Measurements from ENCODE around the gene GLTPD2.
"Not testable (repeated sequence)": the region's sequence is repeated elsewhere in the genome, so short reads cannot be mapped to it uniquely, and the experiment has no call there.

GLTPD2 gene

DNA sequence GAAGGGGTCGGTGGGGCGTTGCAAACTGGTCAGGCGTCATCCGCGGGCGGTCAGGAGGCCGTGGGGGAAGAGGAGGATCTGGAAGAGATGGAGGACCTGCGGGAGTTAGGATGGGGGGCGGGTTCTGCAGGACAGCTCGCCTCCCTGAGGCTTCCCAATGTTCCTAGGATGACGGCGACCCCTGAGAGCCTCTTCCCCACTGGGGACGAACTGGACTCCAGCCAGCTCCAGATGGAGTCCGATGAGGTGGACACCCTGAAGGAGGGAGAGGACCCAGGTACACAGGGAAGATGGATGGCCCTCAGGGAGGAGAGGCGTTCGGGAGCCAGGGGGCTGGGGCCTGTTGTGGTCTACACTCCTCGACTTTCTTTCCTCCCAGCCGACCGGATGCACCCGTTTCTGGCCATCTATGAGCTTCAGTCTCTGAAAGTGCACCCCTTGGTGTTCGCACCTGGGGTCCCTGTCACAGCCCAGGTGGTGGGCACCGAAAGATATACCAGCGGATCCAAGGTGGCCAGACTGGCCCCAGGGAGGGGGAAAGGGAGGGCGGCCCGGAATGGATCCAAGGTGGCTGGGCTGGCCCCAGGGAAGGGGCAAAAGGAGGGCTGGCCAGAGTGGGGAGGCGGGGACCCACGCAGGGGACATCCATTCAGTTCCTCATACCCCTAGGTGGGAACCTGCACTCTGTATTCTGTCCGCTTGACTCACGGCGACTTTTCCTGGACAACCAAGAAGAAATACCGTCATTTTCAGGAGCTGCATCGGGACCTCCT is 19.0 kb downstream of the GLTPD2 start:
- TF ChIP-seq POLR2A (IDR thresholded peaks at IDR 0.05; ENCODE audit: low read length), result no peak
- no peak for DNase-seq

DNA sequence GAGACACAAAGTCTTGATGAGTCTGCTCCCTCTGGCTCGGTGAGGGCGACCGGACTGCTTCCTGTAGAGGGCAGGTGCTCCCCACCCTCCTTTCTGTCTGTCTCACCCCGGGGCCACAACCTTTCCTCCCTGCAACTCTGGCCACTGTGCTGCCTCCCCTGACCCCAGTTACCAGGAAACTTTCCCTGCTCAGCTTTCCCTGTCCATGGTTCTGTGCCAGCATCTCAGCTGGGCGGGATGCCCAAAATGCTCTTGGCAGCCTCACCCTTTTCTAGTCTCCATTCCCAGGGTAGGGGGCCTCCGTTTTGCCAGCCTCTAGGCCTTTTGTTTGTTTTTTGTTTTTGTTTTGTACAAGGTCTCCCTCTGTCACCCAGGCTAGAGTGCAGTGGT is 19.6 kb downstream of the GLTPD2 start:
- no peak for DNase-seq
- no peak for TF ChIP-seq POLR2A (IDR thresholded peaks at IDR 0.05; ENCODE audit: low read length)

DNA sequence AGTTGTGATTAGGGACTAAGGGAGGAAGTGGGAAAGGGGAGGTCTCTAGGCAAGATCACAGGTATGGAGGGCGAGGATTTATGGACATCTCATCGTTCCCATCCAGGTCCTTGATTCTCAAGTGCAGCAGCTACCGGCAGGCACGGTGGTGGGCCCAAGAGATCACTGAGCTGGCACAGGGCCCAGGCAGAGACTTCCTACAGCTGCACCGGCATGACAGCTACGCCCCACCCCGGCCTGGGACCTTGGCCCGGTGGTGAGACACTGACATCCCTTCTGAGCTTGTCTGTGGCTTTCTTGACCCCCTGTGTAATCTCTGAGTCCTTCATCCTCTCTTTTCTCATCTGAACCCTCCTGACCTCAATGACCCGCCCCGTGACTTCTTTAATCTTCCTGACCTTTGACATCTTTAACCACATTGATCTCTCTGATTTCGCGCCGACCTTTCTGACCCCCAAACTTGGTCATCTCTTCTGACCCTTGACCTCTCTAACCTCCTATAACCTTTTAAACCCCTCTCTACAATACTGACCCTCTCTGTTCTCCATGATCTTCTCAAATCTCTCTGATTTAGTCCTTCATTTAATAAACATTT is 22.0 kb downstream of the GLTPD2 start:
- no peak for DNase-seq
- TF ChIP-seq POLR2A (IDR thresholded peaks at IDR 0.05; ENCODE audit: low read length) (no peak), GATA1 (IDR thresholded peaks at IDR 0.05; ENCODE audit: low read depth, low read length) (no peak)

DNA sequence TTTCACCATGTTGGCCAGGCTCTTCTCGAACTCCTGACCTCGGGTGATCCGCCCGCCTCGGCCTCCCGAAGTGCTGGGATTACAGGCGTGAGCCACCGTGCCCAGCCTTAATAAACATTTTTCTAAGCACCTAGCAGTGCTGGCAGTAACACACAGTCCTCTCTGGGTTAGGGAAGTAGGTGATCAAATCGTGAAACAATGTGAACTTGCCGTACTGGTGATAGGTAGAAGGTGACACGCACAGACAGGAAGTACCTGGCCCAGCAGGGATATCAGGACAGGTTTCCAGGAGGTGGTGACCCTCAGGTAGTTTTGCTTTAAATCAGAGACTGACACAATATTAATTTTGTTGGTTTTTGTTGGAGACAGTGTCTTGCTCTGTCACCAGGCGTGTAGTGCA is 22.7 kb downstream of the GLTPD2 start:
- TF ChIP-seq GATA1 (IDR thresholded peaks at IDR 0.05; ENCODE audit: low read depth, low read length) (no peak), POLR2A (IDR thresholded peaks at IDR 0.05; ENCODE audit: low read length) (no peak)
- DNase-seq, result no peak

DNA sequence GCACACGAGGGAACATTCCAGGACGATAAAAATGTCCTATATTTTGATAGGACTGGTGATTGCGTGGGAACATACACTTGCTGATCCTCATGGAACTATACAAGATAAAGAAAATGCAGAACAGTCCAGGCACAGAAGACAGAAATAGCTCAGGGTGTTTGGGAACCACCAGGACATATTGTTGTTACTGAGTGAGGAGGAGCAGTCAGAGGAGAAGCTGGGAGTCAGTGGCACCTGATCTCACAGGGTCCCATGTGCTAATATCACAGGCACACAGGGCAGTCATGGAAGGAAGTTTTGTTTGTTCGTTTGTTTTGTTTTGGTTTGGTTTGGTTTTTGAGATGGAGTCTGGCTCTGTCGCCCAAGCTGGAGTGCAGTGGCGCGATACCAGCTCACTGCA is 23.9 kb downstream of the GLTPD2 start:
- TF ChIP-seq POLR2A (IDR thresholded peaks at IDR 0.05; ENCODE audit: low read length) (no peak), GATA1 (IDR thresholded peaks at IDR 0.05; ENCODE audit: low read depth, low read length) (no peak)
- DNase-seq, result no peak

DNA sequence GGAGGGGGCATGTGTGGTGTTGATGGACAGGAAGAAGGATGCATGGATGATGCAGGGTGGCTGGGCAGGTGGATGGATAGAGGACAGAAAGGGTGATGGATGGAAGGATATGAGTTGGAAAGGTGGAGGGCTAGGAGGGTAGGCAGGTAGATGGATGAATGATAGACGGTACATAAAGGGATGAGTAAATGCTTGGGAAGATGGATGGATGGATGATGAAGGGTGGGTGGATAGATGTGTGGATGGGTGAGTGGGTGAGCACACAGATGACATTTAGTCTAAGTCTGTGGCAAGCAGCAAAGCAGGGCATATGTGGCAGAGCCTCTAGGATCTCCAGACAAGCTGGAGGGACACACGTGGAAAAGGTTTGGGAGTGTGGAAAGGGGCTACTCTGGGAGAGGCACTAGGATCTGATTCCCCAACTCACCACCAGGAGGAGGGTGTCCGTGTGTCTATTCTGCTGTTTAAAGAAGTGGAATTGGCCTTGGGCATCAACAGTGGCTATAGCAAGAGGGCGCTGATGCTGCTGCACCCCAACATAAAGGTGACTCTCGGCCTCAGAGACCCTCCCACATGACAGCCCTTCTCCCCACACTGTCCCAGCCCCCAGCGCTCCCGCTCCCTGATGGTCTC is 26.4 kb downstream of the GLTPD2 start:
- peak; percentile 28 to 41 for DNase-seq
- TF ChIP-seq GATA1 (IDR thresholded peaks at IDR 0.05; ENCODE audit: low read depth, low read length), result no peak
- TF ChIP-seq POLR2A (IDR thresholded peaks at IDR 0.05; ENCODE audit: low read length), result no peak

DNA sequence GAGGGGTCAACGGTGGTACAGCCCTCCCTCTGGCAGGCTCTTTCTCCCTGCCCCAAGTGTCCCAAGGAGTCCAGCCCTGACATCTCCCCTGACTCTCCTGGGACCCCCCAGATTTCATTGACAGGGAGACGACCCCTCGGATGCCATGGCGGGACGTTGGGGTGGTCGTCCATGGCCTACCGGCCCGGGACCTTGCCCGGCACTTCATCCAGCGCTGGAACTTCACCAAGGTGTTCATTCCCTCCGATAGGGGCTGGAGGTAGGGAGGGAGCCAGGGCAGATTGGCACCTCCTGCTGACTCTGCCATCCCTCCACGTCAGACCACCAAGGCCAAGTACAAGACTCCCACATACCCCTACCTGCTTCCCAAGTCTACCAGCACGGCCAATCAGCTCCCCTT is 28.1 kb downstream of the GLTPD2 start:
- DNase-seq, result no peak
- TF ChIP-seq POLR2A (IDR thresholded peaks at IDR 0.05; ENCODE audit: low read length), result no peak
- no peak for TF ChIP-seq GATA1 (IDR thresholded peaks at IDR 0.05; ENCODE audit: low read depth, low read length)

DNA sequence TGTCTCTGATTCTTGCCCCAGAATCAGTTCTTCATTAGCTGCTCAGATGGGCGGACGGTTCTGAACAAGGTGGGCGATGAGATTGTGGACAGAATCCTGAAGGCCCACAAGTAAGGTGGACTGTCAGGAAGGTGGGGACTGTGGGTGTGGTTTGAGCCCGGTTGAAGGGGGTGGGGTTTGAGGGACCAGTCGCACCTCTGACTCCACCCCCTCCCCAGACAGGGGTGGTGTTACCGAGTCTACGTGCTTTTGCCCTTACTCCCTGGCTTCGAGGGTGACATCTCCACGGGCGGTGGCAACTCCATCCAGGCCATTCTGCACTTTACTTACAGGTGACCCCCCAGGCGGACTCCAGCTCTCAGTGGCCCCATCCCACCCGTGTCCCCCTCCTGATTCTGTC is 29.5 kb downstream of the GLTPD2 start:
- no peak for DNase-seq
- no peak for TF ChIP-seq POLR2A (IDR thresholded peaks at IDR 0.05; ENCODE audit: low read length)
- TF ChIP-seq GATA1 (IDR thresholded peaks at IDR 0.05; ENCODE audit: low read depth, low read length), result no peak

DNA sequence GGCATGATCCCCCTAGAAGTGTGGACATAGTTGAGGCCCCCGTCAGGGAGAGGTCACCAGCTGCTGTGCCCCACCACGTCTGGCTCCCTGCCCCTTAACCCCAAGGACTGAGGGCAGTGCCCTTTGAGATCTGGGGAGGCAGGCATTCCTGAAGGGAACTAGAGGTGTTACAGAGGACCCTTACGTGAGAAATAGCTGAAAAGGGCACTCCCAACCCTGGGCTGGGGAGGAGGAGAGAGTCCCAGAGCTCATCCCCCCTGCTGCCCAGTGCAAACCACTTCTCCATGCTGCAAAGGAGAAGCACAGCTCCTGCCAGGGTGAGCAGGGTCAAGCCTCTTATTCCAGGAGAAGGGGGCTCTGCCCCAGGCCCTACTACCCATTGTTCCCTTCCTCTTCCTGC is 34.1 kb downstream of the GLTPD2 start:
- TF ChIP-seq POLR2A (IDR thresholded peaks at IDR 0.05; ENCODE audit: low read length), result no peak
- no peak for TF ChIP-seq GATA1 (IDR thresholded peaks at IDR 0.05; ENCODE audit: low read depth, low read length)
- no peak for DNase-seq

DNA sequence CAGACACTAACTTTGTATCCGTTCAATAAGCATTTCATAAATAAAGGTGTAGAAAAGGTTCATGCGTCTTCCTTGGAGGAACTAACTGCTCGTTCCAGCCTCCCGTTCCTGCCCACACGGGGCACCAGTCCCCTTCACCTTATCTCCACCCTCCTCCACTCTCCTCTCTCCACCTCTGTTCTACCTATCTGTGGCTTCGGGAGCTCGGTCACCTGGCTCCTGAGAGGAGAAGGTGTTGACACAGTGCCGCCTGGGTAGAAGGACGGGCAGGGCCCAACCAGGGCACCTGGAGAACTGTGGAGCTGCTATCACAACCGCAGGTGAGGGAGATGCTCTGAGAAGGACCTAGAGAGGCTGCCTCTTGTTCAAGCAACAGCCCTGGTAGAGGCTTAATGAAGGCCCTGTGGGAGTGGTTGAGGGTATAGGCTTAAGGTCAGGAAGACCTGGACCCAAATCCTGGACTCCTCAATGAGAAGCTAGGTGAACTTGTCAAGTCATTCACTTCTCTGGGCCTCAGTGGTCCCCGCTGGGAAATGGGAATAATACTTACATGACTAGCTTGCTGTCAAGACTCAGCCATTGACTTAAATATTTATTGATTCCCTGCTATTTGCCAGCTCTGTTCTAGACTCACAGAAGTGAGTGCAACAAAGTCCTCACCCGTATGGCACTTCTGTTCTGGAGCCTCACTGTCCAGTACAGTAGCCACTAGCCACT is 34.8 kb downstream of the GLTPD2 start:
- TF ChIP-seq GATA1 (IDR thresholded peaks at IDR 0.05; ENCODE audit: low read depth, low read length) (no peak), POLR2A (IDR thresholded peaks at IDR 0.05; ENCODE audit: low read length) (no peak)
- no peak for DNase-seq

DNA sequence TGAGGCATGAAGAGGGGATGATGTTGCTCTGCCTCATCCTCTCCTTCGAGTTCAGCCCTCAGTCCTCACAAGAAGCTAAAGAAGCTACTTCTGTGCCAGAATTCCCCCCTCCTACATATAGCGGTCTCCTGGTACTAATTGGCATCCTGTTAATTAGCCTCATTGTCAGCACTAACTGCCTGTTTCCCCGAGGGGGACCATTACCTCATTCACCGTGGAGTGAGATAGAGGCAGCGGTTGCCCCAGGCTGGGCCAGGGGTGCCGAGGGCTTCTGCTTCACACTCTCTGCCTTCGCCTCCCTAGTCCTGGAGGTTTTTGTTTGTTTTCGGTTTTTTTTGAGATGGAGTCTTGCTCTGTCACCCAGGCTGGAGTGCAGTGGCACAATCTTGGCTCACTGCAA is 38.6 kb downstream of the GLTPD2 start:
- DNase-seq, result no peak
- TF ChIP-seq POLR2A (IDR thresholded peaks at IDR 0.05; ENCODE audit: low read length) (no peak), GATA1 (IDR thresholded peaks at IDR 0.05; ENCODE audit: low read depth, low read length) (no peak)

DNA sequence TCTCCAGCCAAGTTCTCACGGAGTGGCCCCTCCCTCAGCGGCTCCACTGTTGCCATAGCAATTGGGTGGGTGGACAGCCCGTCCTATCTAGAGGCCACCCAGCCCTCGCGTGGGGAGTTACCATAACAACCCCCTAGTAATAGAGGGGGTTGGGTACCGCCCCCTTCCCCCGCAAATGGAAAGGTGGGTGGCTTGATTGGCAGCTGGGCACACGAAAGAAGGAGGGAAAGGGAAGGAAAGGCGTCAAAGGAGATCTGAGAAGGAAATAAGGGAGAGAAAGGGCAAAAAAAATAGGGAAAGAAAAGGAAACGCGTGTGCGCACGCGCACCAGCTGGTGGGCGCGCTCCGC is 44.0 kb downstream of the GLTPD2 start:
- not testable (repeated sequence) for DNase-seq

DNA sequence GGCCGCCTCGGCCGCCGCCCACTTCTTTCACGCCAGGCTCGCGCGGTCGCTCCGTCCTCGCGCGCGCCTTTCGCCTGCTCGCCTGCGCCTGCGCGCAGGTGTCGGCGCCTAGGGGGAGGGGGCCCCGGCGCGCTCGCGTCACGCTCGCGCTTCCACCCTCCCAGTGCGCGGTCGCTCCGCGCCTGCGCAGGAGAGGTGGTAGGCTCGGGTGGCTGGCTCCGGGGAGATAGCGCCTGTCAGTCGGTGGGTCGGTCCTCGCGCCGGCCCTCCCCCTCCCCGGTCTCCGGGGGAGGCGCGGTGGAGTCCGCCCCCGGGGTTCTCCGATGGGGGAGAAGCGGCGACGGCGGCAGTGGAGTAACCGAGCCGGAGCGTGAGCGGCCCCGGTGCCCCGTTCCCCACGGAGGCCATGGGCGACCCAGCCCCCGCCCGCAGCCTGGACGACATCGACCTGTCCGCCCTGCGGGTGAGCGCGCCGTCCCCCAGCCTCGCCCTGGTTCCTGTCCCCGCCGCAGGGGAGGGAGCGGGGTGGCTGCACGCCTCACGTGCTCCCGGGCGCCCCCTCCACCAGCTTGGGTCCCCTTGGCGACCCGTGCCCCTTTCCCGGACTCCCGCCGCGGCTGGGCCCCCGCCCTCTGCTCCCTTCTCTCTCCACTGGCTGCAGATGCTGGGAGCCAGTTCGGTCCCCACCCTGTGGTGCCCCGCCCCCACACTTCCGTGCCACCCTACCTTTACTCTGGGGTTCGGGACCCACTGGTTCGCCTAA is 44.6 kb downstream of the GLTPD2 start, which contains the start of gene MINK1:
TSS of gene MINK1 (plus strand) at position 163 of the 763 bp plus-strand sequence. CDS start at position 407, 244 bp downstream.
- TF ChIP-seq GATA1 (IDR thresholded peaks at IDR 0.05; ENCODE audit: low read depth, low read length), result no peak
- peak; percentile 80 for TF ChIP-seq POLR2A (IDR thresholded peaks at IDR 0.05; ENCODE audit: low read length)
- peak; percentile 97 to 98 for DNase-seq

Measured in erythroblast (primary cell).